K562 (cell line): ENCODE measurements around the gene ANKMY2. TPM values are rescaled to one million over a fixed set of nuclear protein-coding genes. Genes with fewer than 3 reads are reported as not detected.

Experiments used
- TEAD4 ChIP-seq, 2 experiments: sonication (generic) in 1 of 2; formaldehyde crosslinking in 1 of 2; IDR thresholded peaks; 2 replicates each; pipeline versions ENCODE4 v1.6.1 to v1.8.0; 2012 to 2022; ENCODE audit warnings: borderline replicate concordance in 1 of 2, inconsistent platforms in 1 of 2, low read length in 1 of 2, mild to moderate bottlenecking in 1 of 2, missing genetic modification reagents in 1 of 2
- ZBTB40 ChIP-seq, 2 experiments: fragments of 450-650 bp in 1 of 2; sonication (generic) in 1 of 2; formaldehyde crosslinking in 1 of 2; IDR thresholded peaks; 2 replicates each; pipeline versions ENCODE4 v1.7.1 to v1.9.0; 2016 to 2022; ENCODE audit warnings: inconsistent platforms in 1 of 2, mild to moderate bottlenecking in 1 of 2, missing genetic modification reagents in 1 of 2
- polyA plus RNA-seq, 8 experiments: library from polyadenylated mRNA; depleted of rRNA in 4 of 8; stranded (reverse) in 5 of 8; unstranded in 3 of 8; fragments of >200 nt; fragmentation: Nextera tagmentation in 2 of 8; fragmentation: Illumina TruSeq in 1 of 8; extraction: Ambion mirVana in 2 of 8; extraction: Trizol in 1 of 8; gene quantifications; 2 replicates each; pipeline versions ENCODE4 v1.2.1 to v1.2.3, GENCODE V29; 2011 to 2014; ENCODE audit warnings: inconsistent platforms in 1 of 8, missing spikeins in 1 of 8
- total RNA-seq, 7 experiments: library from RNA; depleted of rRNA in 6 of 7; stranded (reverse); fragments of >200 nt in 6 of 7; fragmentation: Illumina TruSeq in 2 of 7; extraction: Trizol in 2 of 7; gene quantifications; 2 replicates each; pipeline versions ENCODE4 v1.2.1 to v1.2.3, GENCODE V29; 2011 to 2021; ENCODE audit warnings: low replicate concordance in 1 of 7

Gene ANKMY2
- total and polyA plus RNA-seq, 9 of the 15 experiments (the other 6 are each of a cell fraction or from before 2014, with no cell fraction given), result 38.9 to 71.5 (median 48.8) TPM

- TF ChIP-seq TEAD4 (IDR thresholded peaks at IDR 0.05; ENCODE audit: low read length) (peak; percentile 50), TEAD4 (CRISPR knock-in tag; IDR thresholded peaks at IDR 0.05; ENCODE audit: borderline replicate concordance) (no peak), ZBTB40 (IDR thresholded peaks at IDR 0.05) (no peak), ZBTB40 (CRISPR knock-in tag; IDR thresholded peaks at IDR 0.05) (no peak)
Observed at GRCh38 chr7:16656141-16656540, 10.6 kb upstream of the ANKMY2 start (continued).
